Airway epithelial cell (primary cell): ENCODE data around the gene EDDM3A. TPM values are rescaled to one million over a fixed set of nuclear protein-coding genes. Genes with fewer than 3 reads are reported as not detected.

Source experiments
- total RNA-seq: library from RNA; depleted of rRNA; stranded (reverse); fragments of >200 nt; gene quantifications from 2 replicates; pipeline ENCODE4 v1.2.3, GENCODE V29; 2015

EDDM3A gene, protein sequence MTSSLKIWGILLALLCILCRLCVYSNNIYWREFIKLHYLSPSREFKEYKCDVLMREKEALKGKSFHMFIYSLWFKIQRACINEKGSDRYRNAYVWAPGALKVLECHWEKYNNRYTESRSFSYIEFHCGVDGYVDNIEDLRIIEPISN
- not detected in 2 replicates for total RNA-seq

DNA sequence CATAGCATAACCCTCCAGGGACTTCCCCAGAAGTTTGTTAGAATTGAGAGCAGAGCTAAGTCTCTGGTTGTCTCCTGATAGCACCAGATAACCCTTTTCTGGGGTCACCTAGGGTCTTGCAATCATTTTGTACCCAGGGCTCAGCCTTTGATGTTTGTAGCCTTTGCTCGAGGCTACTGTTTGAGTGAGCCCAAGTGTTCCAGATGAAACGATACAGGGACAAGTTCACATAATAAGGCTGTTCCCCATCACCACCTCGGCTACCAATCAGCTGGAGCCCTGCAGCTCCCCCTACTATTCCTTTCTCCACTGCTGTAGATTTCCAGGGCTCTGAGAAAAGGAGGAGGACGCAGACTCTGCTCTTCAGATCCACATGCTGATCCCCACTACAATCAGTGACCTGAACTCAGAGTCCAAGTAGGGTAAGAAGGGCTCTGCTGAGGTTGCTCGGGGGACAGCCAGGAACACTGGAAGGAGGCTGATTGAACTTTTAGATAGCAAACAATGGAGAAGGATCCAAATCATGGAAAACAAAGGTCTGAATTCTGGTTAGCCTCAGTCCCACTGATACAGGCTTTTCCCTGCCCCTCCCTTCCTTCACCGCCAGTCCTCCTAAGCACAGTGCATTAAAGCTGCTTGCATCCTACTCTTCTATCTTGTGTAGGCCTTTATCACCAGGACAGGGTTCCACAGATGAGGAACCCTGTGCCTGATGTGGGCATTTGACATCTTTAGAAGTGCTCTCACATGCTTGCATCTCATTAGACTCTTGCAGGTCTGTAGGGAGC is at the start of gene EDDM3A:
EDDM3A (plus strand) TSS at position 317 of the 788 bp plus-strand sequence. CDS start 1,694 bp downstream, outside the sequence.

Other genes with a start within 250 kb of the EDDM3A start
- not detected in 2 replicates for gene RNASE10, start 240.3 kb upstream of the EDDM3A start, total RNA-seq
- gene RNASE9, start 184.8 kb upstream of the EDDM3A start, total RNA-seq: not detected in 2 replicates
- not detected in 2 replicates for gene RNASE11, start 157.9 kb upstream of the EDDM3A start, total RNA-seq
- gene RNASE12, start 154.5 kb upstream of the EDDM3A start, total RNA-seq: not detected in 2 replicates
- not detected in 2 replicates for gene OR6S1, start 104.2 kb upstream of the EDDM3A start, total RNA-seq
- 9.0 and 11.1 TPM in 2 replicates for gene RNASE4, start 61.3 kb upstream of the EDDM3A start, total RNA-seq
- gene ANG, start 57.1 kb upstream of the EDDM3A start, total RNA-seq: 1.5 and 5.4 TPM in 2 replicates
- gene EDDM3B, start 22.5 kb downstream of the EDDM3A start, total RNA-seq: not detected in 2 replicates
- gene RNASE6, start 35.4 kb downstream of the EDDM3A start, total RNA-seq: not detected in 2 replicates
- 1.1 and 1.5 TPM in 2 replicates for gene RNASE1, start 57.0 kb downstream of the EDDM3A start, total RNA-seq
- not detected in 2 replicates for gene RNASE3, start 145.5 kb downstream of the EDDM3A start, total RNA-seq
- gene RNASE2, start 209.6 kb downstream of the EDDM3A start, total RNA-seq: not detected in 2 replicates
- gene METTL17, start 244.1 kb downstream of the EDDM3A start, total RNA-seq: 36.6 and 60.7 TPM in 2 replicates